Keratinocyte (primary cell): ENCODE results near the gene ZNF860. TPM values are rescaled to one million over a fixed set of nuclear protein-coding genes. Genes with fewer than 3 reads are reported as not detected.

Experiments used
- DNase-seq: peaks from one replicate; pipeline ENCODE4 v3.0.0-alpha.2; 2011; ENCODE audit warnings: low read depth, missing footprints, low spot score
- FAIRE-seq: peaks from 2 replicates; lab custom pipeline; 2011; peaks lifted over from hg19 to GRCh38; lab: Jason Lieb, UNC
- H2AFZ ChIP-seq: 2 replicates; pipeline ENCODE4 v1.6.0; 2012; ENCODE audit warnings: low read length, control low read depth, inconsistent platforms; ENCODE audit not compliant: control insufficient read depth
- H3K27ac ChIP-seq: 2 replicates; pipeline ENCODE4 v1.5.1; 2011; ENCODE audit warnings: low read length; ENCODE audit not compliant: control insufficient read depth, insufficient read depth
- H3K27me3 ChIP-seq: 3 replicates; pipeline ENCODE4 v1.6.0; 2011; ENCODE audit warnings: low read length; ENCODE audit not compliant: control insufficient read depth, insufficient read depth; ENCODE audit errors: extremely low read depth
- H3K36me3 ChIP-seq, 2 experiments: 2 replicates in 1 of 2; 3 replicates in 1 of 2; pipeline ENCODE4 v1.5.1; 2011; ENCODE audit warnings: low read length in 2 of 2, mild to moderate bottlenecking in 1 of 2; ENCODE audit not compliant: control insufficient read depth in 2 of 2, insufficient read depth in 2 of 2; ENCODE audit errors: extremely low read depth in 1 of 2
- H3K4me1 ChIP-seq: 3 replicates; pipeline ENCODE4 v1.5.1; 2011; ENCODE audit warnings: low read length; ENCODE audit not compliant: control insufficient read depth, insufficient read depth; ENCODE audit errors: extremely low read depth
- H3K4me2 ChIP-seq: 3 replicates; pipeline ENCODE4 v1.6.0; 2011; ENCODE audit warnings: low read depth, low read length; ENCODE audit not compliant: control insufficient read depth, insufficient read depth; ENCODE audit errors: extremely low read depth
- H3K4me3 ChIP-seq, 3 experiments: fragments of 200-600 bp in 1 of 3; sonication (generic) in 1 of 3; 2 replicates in 2 of 3; 3 replicates in 1 of 3; pipeline ENCODE4 v1.5.1; 2011 to 2016; ENCODE audit warnings: low read length in 3 of 3, mild to moderate bottlenecking in 3 of 3, control low read depth in 2 of 3, inconsistent platforms in 1 of 3, low read depth in 1 of 3, mixed read lengths in 1 of 3, mixed run types in 1 of 3, moderate library complexity in 1 of 3; ENCODE audit not compliant: control insufficient read depth in 2 of 3, insufficient read depth in 2 of 3; ENCODE audit errors: extremely low read depth in 1 of 3
- H3K79me2 ChIP-seq: 2 replicates; pipeline ENCODE4 v1.6.0; 2012; ENCODE audit warnings: low read length; ENCODE audit not compliant: control insufficient read depth, insufficient read depth
- H3K9ac ChIP-seq: 3 replicates; pipeline ENCODE4 v1.6.0; 2011; ENCODE audit warnings: low read length; ENCODE audit not compliant: control insufficient read depth, insufficient read depth; ENCODE audit errors: extremely low read depth
- H3K9me1 ChIP-seq: 3 replicates; pipeline ENCODE4 v1.6.0; 2011; ENCODE audit warnings: low read length; ENCODE audit not compliant: control insufficient read depth, insufficient read depth; ENCODE audit errors: extremely low read depth
- H3K9me3 ChIP-seq: 2 replicates; pipeline ENCODE4 v1.5.1; 2012; ENCODE audit warnings: low read depth, low read length; ENCODE audit not compliant: control insufficient read depth
- H4K20me1 ChIP-seq: 3 replicates; pipeline ENCODE4 v1.6.0; 2011; ENCODE audit warnings: low read length; ENCODE audit not compliant: control insufficient read depth, insufficient read depth; ENCODE audit errors: extremely low read depth
- EZH2 ChIP-seq: IDR thresholded peaks from one replicate; pipeline ENCODE4 v1.6.1; 2012; ENCODE audit warnings: inconsistent platforms, mild to moderate bottlenecking, low read length, moderate library complexity
- dilution Hi-C: fragments of 300-500 bp; cut with MboI; formaldehyde crosslinking; loops from one replicate; pipeline ENCODE4 v1.7.0; 2020; ENCODE audit warnings: low sequenced_read_pairs; ENCODE audit not compliant: extremely low pct_ligation_motif_present
- polyA plus RNA-seq, 5 experiments: library from polyadenylated mRNA; depleted of rRNA in 3 of 5; stranded (reverse) in 3 of 5; stranded (forward) in 1 of 5; unstranded in 1 of 5; fragments of >200 nt; gene quantifications; 1 replicate in 1 of 5; 2 replicates in 3 of 5; 3 replicates in 1 of 5; pipeline versions ENCODE4 v1.2.1 to v1.2.3, GENCODE V29; 2011 to 2012; ENCODE audit warnings: missing spikeins in 2 of 5, low read depth in 1 of 5, low replicate concordance in 1 of 5
- TF ChIP-seq, protein P1 (sequence below), 3 experiments: IDR thresholded peaks in 1 of 3; conservative IDR thresholded peaks in 1 of 3; optimal IDR thresholded peaks in 1 of 3; 2 replicates in 2 of 3; 3 replicates in 1 of 3; pipeline versions ENCODE3 to v1.5.1; 2011; ENCODE audit warnings: low read length in 3 of 3, mild to moderate bottlenecking in 3 of 3, moderate library complexity in 2 of 3, control low read depth in 1 of 3, inconsistent platforms in 1 of 3; ENCODE audit not compliant: insufficient read depth in 2 of 3; ENCODE audit errors: extremely low read depth in 1 of 3

The ZNF860 gene
- polyA plus RNA-seq, 1 donor (not counting 4 experiments of a cell fraction or from before 2014, with no cell fraction given), result 10.3 TPM

DNA sequence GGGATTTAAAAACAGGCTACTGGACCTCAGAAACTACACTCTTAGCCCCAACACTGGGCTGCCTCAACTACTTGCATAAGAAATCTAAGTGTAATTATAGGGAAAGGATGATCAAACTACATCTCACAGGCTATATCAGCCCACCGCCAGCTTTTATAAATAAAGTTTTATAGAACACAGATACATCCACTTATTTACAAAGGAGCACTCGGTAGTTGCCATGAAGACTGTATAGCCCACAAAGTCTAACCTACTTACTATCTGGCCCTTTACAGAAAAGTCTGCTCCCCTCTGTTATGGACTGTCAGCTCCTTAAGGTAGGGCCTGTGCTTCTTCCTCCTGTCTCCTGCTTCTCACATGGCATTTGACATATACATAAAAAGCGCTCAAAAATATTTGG, 9.9 kb upstream of the ZNF860 start:
- FAIRE-seq, result no peak
- Histone ChIP-seq H3K9ac (no peak overlapping the region), H3K36me3 (peaks cover 0 to 19% of the 10 kb centered on the region in 2 experiments), H3K4me2 (no peak overlapping the region), H3K9me3 (no peaks in the 10 kb centered on the region), H2AFZ (no peak overlapping the region), H3K4me3 (no peak overlapping the region), H3K9me1 (no peaks in the 10 kb centered on the region), H3K27ac (no peak overlapping the region), H3K79me2 (peaks cover 81% of the 10 kb centered on the region), H4K20me1 (peaks cover 4% of the 10 kb centered on the region), H3K27me3 (no peaks in the 10 kb centered on the region), H3K4me1 (peaks cover 39% of the 10 kb centered on the region)
- DNase-seq, result no peak
- TF ChIP-seq, protein P1, sequence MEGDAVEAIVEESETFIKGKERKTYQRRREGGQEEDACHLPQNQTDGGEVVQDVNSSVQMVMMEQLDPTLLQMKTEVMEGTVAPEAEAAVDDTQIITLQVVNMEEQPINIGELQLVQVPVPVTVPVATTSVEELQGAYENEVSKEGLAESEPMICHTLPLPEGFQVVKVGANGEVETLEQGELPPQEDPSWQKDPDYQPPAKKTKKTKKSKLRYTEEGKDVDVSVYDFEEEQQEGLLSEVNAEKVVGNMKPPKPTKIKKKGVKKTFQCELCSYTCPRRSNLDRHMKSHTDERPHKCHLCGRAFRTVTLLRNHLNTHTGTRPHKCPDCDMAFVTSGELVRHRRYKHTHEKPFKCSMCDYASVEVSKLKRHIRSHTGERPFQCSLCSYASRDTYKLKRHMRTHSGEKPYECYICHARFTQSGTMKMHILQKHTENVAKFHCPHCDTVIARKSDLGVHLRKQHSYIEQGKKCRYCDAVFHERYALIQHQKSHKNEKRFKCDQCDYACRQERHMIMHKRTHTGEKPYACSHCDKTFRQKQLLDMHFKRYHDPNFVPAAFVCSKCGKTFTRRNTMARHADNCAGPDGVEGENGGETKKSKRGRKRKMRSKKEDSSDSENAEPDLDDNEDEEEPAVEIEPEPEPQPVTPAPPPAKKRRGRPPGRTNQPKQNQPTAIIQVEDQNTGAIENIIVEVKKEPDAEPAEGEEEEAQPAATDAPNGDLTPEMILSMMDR (optimal IDR thresholded peaks at IDR 0.05 in 1 of 3, IDR thresholded peaks at IDR 0.05 in 1 of 3, conservative IDR thresholded peaks at IDR 0.05 in 1 of 3; ENCODE audit: extremely low read depth in 1 of 3, insufficient read depth in 2 of 3, low read length in 3 of 3), result no peak
- dilution Hi-C loops, result no loop called here

GRCh38 chr3:31973081-31973480, 8.5 kb upstream of the ZNF860 start:
- peaks cover 39% of the 10 kb centered on the region for H3K4me1 ChIP-seq
- no peak overlapping the region for H3K4me3 ChIP-seq
- H3K27me3 ChIP-seq, result no peaks in the 10 kb centered on the region
- TF ChIP-seq, protein P1 (optimal IDR thresholded peaks at IDR 0.05 in 1 of 3, IDR thresholded peaks at IDR 0.05 in 1 of 3, conservative IDR thresholded peaks at IDR 0.05 in 1 of 3; ENCODE audit: extremely low read depth in 1 of 3, insufficient read depth in 2 of 3, low read length in 3 of 3), result no peak
- TF ChIP-seq EZH2, result no peak
- H3K9me1 ChIP-seq, result peaks cover 3% of the 10 kb centered on the region
- no peak overlapping the region for H2AFZ ChIP-seq
- peaks cover 6 to 29% of the 10 kb centered on the region in 2 experiments for H3K36me3 ChIP-seq
- H3K9ac ChIP-seq, result no peak overlapping the region
- H3K27ac ChIP-seq, result no peak overlapping the region
- H3K79me2 ChIP-seq, result peaks cover 81% of the 10 kb centered on the region
- H3K9me3 ChIP-seq, result no peaks in the 10 kb centered on the region
- no peak overlapping the region for H3K4me2 ChIP-seq
- H4K20me1 ChIP-seq, result peaks cover 4% of the 10 kb centered on the region
- FAIRE-seq, result no peak
- dilution Hi-C loops, result no loop called here
- no peak for DNase-seq
